SU-DHL-6 (cell line): ENCODE measurements around the gene PXN.
A peak's percentile ranks its signal among the peaks of the same experiment; 100 is the strongest.

ENCODE experiments used
- EZH2phosphoT487 ChIP-seq: fragments of 200-600 bp; sonication (generic), shearing (Covaris generic); conservative IDR thresholded peaks from 2 replicates; pipeline ENCODE4 v1.6.1; 2018; ENCODE audit warnings: mild to moderate bottlenecking, antibody characterized with exemption, low read length, moderate library complexity, mixed read lengths
- TF ChIP-seq, protein P1 (sequence below): fragments of 200-600 bp; sonication (generic); IDR thresholded peaks from one replicate; pipeline ENCODE4 v1.5.1; 2017; ENCODE audit warnings: antibody characterized with exemption, mild to moderate bottlenecking, low read length, moderate library complexity; ENCODE audit not compliant: insufficient read depth, poor library complexity, severe bottlenecking

GRCh38 chr12:120265473-120266179, at the start of gene PXN:
- TF ChIP-seq, protein P1, sequence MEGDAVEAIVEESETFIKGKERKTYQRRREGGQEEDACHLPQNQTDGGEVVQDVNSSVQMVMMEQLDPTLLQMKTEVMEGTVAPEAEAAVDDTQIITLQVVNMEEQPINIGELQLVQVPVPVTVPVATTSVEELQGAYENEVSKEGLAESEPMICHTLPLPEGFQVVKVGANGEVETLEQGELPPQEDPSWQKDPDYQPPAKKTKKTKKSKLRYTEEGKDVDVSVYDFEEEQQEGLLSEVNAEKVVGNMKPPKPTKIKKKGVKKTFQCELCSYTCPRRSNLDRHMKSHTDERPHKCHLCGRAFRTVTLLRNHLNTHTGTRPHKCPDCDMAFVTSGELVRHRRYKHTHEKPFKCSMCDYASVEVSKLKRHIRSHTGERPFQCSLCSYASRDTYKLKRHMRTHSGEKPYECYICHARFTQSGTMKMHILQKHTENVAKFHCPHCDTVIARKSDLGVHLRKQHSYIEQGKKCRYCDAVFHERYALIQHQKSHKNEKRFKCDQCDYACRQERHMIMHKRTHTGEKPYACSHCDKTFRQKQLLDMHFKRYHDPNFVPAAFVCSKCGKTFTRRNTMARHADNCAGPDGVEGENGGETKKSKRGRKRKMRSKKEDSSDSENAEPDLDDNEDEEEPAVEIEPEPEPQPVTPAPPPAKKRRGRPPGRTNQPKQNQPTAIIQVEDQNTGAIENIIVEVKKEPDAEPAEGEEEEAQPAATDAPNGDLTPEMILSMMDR = peak; percentile 78
- no peak for TF ChIP-seq EZH2phosphoT487
